IPS-18c (cell line): Measurements from ENCODE around the gene CACNB1.
"Not testable (repeated sequence)": the region's sequence is repeated elsewhere in the genome, so short reads cannot be mapped to it uniquely, and the experiment has no call there.

Experiments
- H3K4me3 ChIP-seq: 2 replicates; pipeline ENCODE4 v1.7.0; 2013; ENCODE audit warnings: low read depth, mild to moderate bottlenecking, low read length, moderate library complexity; ENCODE audit not compliant: insufficient read depth
- H3K9me3 ChIP-seq: one replicate; pipeline ENCODE4 v1.6.1; 2013; ENCODE audit warnings: mild to moderate bottlenecking, low read length, moderate library complexity; ENCODE audit not compliant: control insufficient read depth, insufficient read depth

CACNB1 gene

DNA sequence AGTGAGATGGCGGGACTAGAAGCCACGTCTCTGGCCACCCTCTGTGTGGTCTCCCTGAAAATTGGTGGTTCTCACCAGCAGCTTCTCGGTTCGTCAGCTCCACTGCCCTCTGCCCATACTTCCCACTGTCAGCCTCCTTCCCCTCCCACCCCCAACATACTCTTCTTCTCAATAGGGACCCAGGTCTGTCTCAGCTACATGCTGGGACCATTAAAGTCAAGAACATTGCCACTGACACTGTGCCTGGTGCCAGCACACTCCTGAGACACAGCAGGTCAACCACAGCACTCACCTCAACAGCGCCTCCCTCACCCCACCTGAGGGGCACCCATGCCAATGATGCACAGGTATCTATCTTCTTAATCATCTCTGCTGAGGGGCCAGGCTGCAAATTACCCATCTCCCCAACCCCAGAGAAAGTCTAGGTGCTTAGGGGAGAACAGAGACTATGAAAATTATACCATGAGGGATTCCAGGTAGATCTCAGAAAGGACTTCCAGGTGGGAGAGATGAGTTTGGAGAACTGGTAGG, 47.3 kb downstream of the CACNB1 start:
- Histone ChIP-seq H3K9me3 (no peaks in the 10 kb centered on the region), H3K4me3 (no peak overlapping the region)

GRCh38 chr17:39147221-39148185, 50.0 kb downstream of the CACNB1 start:
- Histone ChIP-seq H3K4me3 (no peak overlapping the region), H3K9me3 (no peaks in the 10 kb centered on the region)

- Histone ChIP-seq H3K4me3 (no peak overlapping the region), H3K9me3 (no peaks in the 10 kb centered on the region)
Observed at GRCh38 chr17:39146273-39146672, 51.2 kb downstream of the CACNB1 start.

DNA sequence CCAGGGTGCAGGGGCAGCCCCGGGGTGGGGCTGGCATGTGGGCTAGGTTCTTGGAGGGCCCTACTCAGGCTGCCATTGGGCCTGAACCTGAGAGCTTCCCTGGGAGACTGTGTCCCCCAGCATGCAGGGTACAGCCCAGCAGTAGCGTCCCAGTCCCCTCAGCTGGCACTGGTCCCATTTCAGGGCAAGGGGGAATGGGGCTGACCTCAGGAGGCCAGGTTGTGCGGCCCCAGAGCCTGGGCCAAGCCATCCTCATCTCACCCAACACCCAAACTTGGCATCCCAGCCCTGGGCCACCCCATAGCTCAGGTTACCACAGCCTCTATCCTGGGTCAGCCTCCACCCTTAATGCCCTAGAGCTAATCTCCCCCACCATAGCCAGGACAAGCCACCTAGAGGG, 52.3 kb downstream of the CACNB1 start:
- Histone ChIP-seq H3K9me3 (no peaks in the 10 kb centered on the region), H3K4me3 (no peak overlapping the region)

- Histone ChIP-seq H3K9me3 (no peaks in the 10 kb centered on the region), H3K4me3 (no peak overlapping the region)
Observed at GRCh38 chr17:39144416-39144840, 53.0 kb downstream of the CACNB1 start.

- no peak overlapping the region for H3K4me3 ChIP-seq
Observed at GRCh38 chr17:39143552-39144093, 53.8 kb downstream of the CACNB1 start.

GRCh38 chr17:39141915-39142664, 55.4 kb downstream of the CACNB1 start:
- no peaks in the 10 kb centered on the region for H3K9me3 ChIP-seq
- H3K4me3 ChIP-seq: no peak overlapping the region

More at GRCh38 chr17:39143552-39144093, 53.8 kb downstream of the CACNB1 start:
- no peaks in the 10 kb centered on the region for H3K9me3 ChIP-seq

- H3K9me3 ChIP-seq: no peaks in the 10 kb centered on the region
- H3K4me3 ChIP-seq: no peak overlapping the region
Observed at GRCh38 chr17:39141294-39141693, 56.2 kb downstream of the CACNB1 start.

- no peaks in the 10 kb centered on the region for H3K9me3 ChIP-seq
- H3K4me3 ChIP-seq: no peak overlapping the region
Observed at GRCh38 chr17:39139561-39139960, 57.9 kb downstream of the CACNB1 start.

DNA sequence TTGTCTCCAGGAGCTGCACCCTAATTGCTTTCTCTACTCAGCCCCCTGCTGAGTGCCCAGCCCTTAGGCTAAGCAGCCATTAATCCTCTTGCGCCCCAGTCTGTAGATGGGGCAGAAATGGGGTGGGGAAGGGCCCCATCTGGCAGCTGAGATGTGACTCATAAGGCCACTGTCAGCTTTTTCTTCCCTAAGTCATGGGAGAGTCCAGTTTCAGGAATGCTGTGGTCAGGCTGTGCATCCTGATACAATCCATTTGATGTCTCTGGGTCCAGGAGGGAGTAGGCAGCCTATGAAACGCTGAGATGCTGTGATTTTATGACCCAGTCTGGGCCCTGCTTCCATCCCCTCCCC, 58.3 kb downstream of the CACNB1 start:
- Histone ChIP-seq H3K9me3 (no peaks in the 10 kb centered on the region), H3K4me3 (no peak overlapping the region)

GRCh38 chr17:39138431-39139160, 58.9 kb downstream of the CACNB1 start:
- H3K4me3 ChIP-seq: no peak overlapping the region
- no peaks in the 10 kb centered on the region for H3K9me3 ChIP-seq

DNA sequence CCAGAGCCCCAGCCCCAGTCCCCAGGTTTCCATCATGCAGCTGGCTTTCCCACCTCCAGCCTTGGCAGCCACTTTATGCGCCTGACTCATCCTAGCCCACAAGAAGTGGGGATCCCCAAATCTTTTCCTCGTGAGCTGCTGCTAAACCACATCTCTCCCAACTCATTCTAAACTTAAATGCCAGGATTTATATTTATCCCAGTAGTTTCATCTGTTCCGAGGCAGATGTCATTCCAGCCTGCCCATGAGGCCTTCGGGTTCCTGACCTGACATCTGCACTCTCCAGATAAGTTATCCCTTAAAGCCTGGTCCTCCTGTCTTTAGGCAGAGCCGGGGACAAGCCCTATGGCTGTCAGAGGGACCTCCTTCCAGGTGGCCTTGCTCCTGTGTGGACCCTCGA, 62.6 kb downstream of the CACNB1 start:
- H3K9me3 ChIP-seq: no peaks in the 10 kb centered on the region
- H3K4me3 ChIP-seq: no peak overlapping the region

- Histone ChIP-seq H3K4me3 (no peak overlapping the region), H3K9me3 (no peaks in the 10 kb centered on the region)
Observed at GRCh38 chr17:39132192-39132610, 65.3 kb downstream of the CACNB1 start.

DNA sequence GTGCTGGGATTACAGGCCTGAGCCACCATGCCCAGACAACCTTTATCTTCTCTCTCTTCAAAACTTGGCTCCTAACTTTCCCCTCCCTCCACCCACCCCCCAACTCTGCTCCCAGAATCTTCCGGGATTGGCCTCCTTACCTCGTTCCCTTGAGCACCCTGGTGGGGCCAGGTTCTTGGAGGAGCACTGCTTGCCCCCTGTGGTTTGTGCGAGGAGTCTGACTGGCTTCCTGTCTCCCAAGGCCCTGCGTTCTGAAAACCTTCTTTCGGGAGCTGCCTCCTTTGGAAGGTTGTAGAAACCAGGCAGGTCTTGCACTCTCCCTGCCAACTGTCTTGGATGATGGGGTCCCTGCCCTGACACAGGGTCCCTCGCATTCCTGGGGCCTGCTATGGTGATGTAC, 65.9 kb downstream of the CACNB1 start:
- no peak overlapping the region for H3K4me3 ChIP-seq
- no peaks in the 10 kb centered on the region for H3K9me3 ChIP-seq

DNA sequence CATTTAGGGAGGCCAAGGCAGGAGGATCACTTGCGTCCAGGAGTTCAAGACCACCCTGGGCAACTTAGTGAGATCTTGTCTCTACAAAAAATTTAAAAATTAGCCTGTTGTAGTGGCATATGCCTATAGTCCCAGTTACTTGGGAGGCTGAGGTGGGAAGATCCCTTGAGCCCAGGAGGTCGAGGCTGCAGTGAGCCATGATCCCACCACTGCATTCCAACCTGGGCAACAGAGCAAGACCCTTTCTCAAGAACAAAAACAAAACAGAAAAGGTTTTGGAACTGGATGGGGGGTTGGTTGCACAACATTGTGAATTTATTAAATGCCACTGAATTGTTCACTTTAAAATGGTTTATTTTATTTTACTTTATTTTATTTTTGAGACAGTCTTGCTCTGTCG, 67.3 kb downstream of the CACNB1 start:
- H3K9me3 ChIP-seq: no peaks in the 10 kb centered on the region
- no peak overlapping the region for H3K4me3 ChIP-seq

DNA sequence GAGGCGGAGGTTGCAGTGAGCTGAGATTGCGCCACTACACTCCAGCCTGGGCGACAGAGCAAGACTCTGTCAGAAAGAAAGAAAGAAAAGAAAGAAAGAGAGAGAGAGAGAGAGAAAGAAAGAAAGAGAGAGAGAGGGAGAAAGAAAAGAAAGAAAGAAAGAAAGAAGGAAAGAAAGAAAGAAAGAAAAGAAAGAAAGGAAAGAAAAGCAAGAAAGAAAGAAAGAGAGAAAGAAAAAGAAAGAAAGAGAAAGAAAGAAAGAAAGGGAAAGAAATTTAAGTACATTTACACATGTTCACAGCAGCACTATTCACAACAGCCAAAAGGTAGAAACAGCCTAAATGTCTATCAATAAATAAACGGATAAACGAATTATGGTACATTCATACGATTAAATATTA, 67.9 kb downstream of the CACNB1 start:
- not testable (repeated sequence) for H3K9me3 ChIP-seq, H3K4me3 ChIP-seq

GRCh38 chr17:39126436-39126835, 71.0 kb downstream of the CACNB1 start:
- no peak overlapping the region for H3K4me3 ChIP-seq
- no peaks in the 10 kb centered on the region for H3K9me3 ChIP-seq
